Ramos (cell line): ENCODE data around the gene PAPOLA.
"Not testable (repeated sequence)": the region's sequence is repeated elsewhere in the genome, so short reads cannot be mapped to it uniquely, and the experiment has no call there.

Experiments used
- in situ Hi-C: fragments of 300-500 bp; cut with MboI; formaldehyde crosslinking; loops from one replicate; pipeline ENCODE4 v1.14.3; 2022; ENCODE audit warnings: low sequenced_read_pairs; ENCODE audit not compliant: unreplicated experiment

Gene PAPOLA

GRCh38 chr14:96501217-96501739 lies 904 bp upstream of the PAPOLA start:
- in situ Hi-C loops: no loop called here

GRCh38 chr14:96502621-96503305 lies 581 bp downstream of the PAPOLA start:
- in situ Hi-C loops: no loop called here

- in situ Hi-C loops: no loop called here
Measured at GRCh38 chr14:96503306-96503679, 1.1 kb downstream of the PAPOLA start.

- in situ Hi-C loops: not testable (repeated sequence)
Measured at GRCh38 chr14:96504353-96504752, 2.2 kb downstream of the PAPOLA start.

GRCh38 chr14:96507723-96508122 lies 5.5 kb downstream of the PAPOLA start:
- in situ Hi-C loops: no loop called here

GRCh38 chr14:96508900-96509299 lies 6.7 kb downstream of the PAPOLA start:
- in situ Hi-C loops: no loop called here

- in situ Hi-C loops: no loop called here
Measured at GRCh38 chr14:96509457-96510090, 7.4 kb downstream of the PAPOLA start.

- in situ Hi-C loops: no loop called here
Measured at GRCh38 chr14:96511146-96511545, 9.0 kb downstream of the PAPOLA start.

- in situ Hi-C loops: no loop called here
Measured at GRCh38 chr14:96511667-96512066, 9.5 kb downstream of the PAPOLA start.

GRCh38 chr14:96512122-96512521 lies 9.9 kb downstream of the PAPOLA start:
- in situ Hi-C loops: no loop called here

- in situ Hi-C loops: no loop called here
Measured at GRCh38 chr14:96512602-96513397, 10.6 kb downstream of the PAPOLA start.

- in situ Hi-C loops: no loop called here
Measured at GRCh38 chr14:96514694-96515093, 12.5 kb downstream of the PAPOLA start.

GRCh38 chr14:96515731-96516130 lies 13.5 kb downstream of the PAPOLA start:
- in situ Hi-C loops: no loop called here

- in situ Hi-C loops: no loop called here
Measured at GRCh38 chr14:96516351-96516750, 14.2 kb downstream of the PAPOLA start.

GRCh38 chr14:96519970-96520369 lies 17.8 kb downstream of the PAPOLA start:
- in situ Hi-C loops: no loop called here

- in situ Hi-C loops: no loop called here
Measured at GRCh38 chr14:96525452-96525851, 23.3 kb downstream of the PAPOLA start.

GRCh38 chr14:96532632-96533031 lies 30.4 kb downstream of the PAPOLA start:
- in situ Hi-C loops: no loop called here

GRCh38 chr14:96536807-96537206 lies 34.6 kb downstream of the PAPOLA start:
- in situ Hi-C loops: no loop called here

GRCh38 chr14:96538097-96538989 lies 36.2 kb downstream of the PAPOLA start:
- in situ Hi-C loops: no loop called here

- in situ Hi-C loops: no loop called here
Measured at GRCh38 chr14:96538990-96539317, 36.8 kb downstream of the PAPOLA start.
